A549 (cell line): ENCODE measurements around the gene MASTL. TPM values are rescaled to one million over a fixed set of nuclear protein-coding genes. Genes with fewer than 3 reads are reported as not detected.

ENCODE experiments used
- ATAC-seq, 2 experiments: fragments of 200-7000 bp in 1 of 2; fragments of >200 bp in 1 of 2; cut with Nextera tagmentation in 1 of 2; cut with Tn5 transposase in 1 of 2; 3 replicates each; pipeline versions ENCODE4 v1.8.0 to v1.9.1; 2018 to 2020; ENCODE audit warnings: mild to moderate bottlenecking in 1 of 2, moderate library complexity in 1 of 2
- CTCF ChIA-PET: fragments of 300-600 bp; sonication (Branson Sonifier 250); formaldehyde crosslinking; extraction: SDS; loops from one replicate; lab custom pipeline; 2021; ENCODE audit warnings: antibody characterized with exemption, inconsistent platforms; lab: Yijun Ruan, JAX
- POLR2A ChIA-PET: fragments of 350-600 bp; formaldehyde crosslinking; extraction: SDS; loops from one replicate; lab custom pipeline; 2021; ENCODE audit warnings: antibody characterized with exemption, inconsistent platforms; lab: Yijun Ruan, JAX
- DNase-seq, 2 experiments: peaks; one replicate each; pipeline versions ENCODE4 v3.0.0 to v3.0.0-alpha.2; 2011 to 2016; ENCODE audit warnings: low read depth in 1 of 2, low spot score in 1 of 2
- FAIRE-seq: peaks from 2 replicates; lab custom pipeline; 2011; peaks lifted over from hg19 to GRCh38; lab: Jason Lieb, UNC
- H3K27ac ChIP-seq, 2 experiments: fragments of >200 bp; sonication (Bioruptor Twin); formaldehyde crosslinking; 3 replicates each; pipeline ENCODE4 v1.5.1; 2016 to 2017
- H3K4me1 ChIP-seq: fragments of >200 bp; sonication (Bioruptor Twin); formaldehyde crosslinking; 3 replicates; pipeline ENCODE4 v1.6.1; 2016
- H3K4me2 ChIP-seq: fragments of >200 bp; sonication (Bioruptor Twin); formaldehyde crosslinking; 3 replicates; pipeline ENCODE4 v1.6.1; 2016
- H3K4me3 ChIP-seq: fragments of >200 bp; sonication (Bioruptor Twin); formaldehyde crosslinking; 3 replicates; pipeline ENCODE4 v1.5.1; 2016
- H3K9me3 ChIP-seq: fragments of >200 bp; sonication (Bioruptor Twin); formaldehyde crosslinking; 3 replicates; pipeline ENCODE4 v1.6.1; 2016
- CBX2 ChIP-seq: fragments of 200-600 bp; sonication (generic); IDR thresholded peaks from 2 replicates; pipeline ENCODE4 v1.6.1; 2016; ENCODE audit warnings: low read depth, mild to moderate bottlenecking, borderline replicate concordance
- CTCF ChIP-seq: fragments of >200 bp; sonication (Bioruptor Twin); formaldehyde crosslinking; IDR thresholded peaks from 3 replicates; pipeline ENCODE4 v1.5.1; 2016
- ELK1 ChIP-seq: fragments of 150-350 bp; IDR thresholded peaks from 2 replicates; pipeline ENCODE4 v1.6.1; 2014; ENCODE audit warnings: low read depth, mild to moderate bottlenecking, low read length
- GATA3 ChIP-seq: IDR thresholded peaks from 2 replicates; pipeline ENCODE4 v1.6.1; 2012; ENCODE audit warnings: borderline replicate concordance
- HDAC2 ChIP-seq: fragments of 200-600 bp; sonication (generic); IDR thresholded peaks from 2 replicates; pipeline ENCODE4 v1.6.1; 2016
- HOXB13 ChIP-seq: fragments of 250-450 bp; sonication (Bioruptor Pico); IDR thresholded peaks from 2 replicates; pipeline ENCODE4 v1.5.0; 2020; ENCODE audit warnings: low read depth, mild to moderate bottlenecking, moderate library complexity
- JUN ChIP-seq, 2 experiments: fragments of >200 bp; sonication (Bioruptor Twin); formaldehyde crosslinking; IDR thresholded peaks; 2 replicates in 1 of 2; 3 replicates in 1 of 2; pipeline ENCODE4 v1.6.1; 2016 to 2017
- MYC ChIP-seq: IDR thresholded peaks from 2 replicates; pipeline ENCODE4 v1.6.1; 2012; ENCODE audit warnings: mild to moderate bottlenecking, inconsistent platforms, low read length, improper control_type of control experiment, borderline replicate concordance
- POLR2A ChIP-seq: IDR thresholded peaks from 2 replicates; pipeline ENCODE4 v1.6.1; 2012; ENCODE audit warnings: mild to moderate bottlenecking, low read length
- RAD21 ChIP-seq, 2 experiments: fragments of >200 bp in 1 of 2; sonication (Bioruptor Twin) in 1 of 2; formaldehyde crosslinking in 1 of 2; IDR thresholded peaks in 1 of 2; conservative IDR thresholded peaks in 1 of 2; 2 replicates in 1 of 2; 3 replicates in 1 of 2; pipeline ENCODE4 v1.6.1; 2012 to 2018; ENCODE audit warnings: inconsistent platforms in 1 of 2
- RARB ChIP-seq: fragments of 250-450 bp; sonication (Bioruptor Pico); IDR thresholded peaks from 2 replicates; pipeline ENCODE4 v1.8.0; 2021; ENCODE audit warnings: mild to moderate bottlenecking, moderate library complexity
- REST ChIP-seq: fragments of 200-600 bp; sonication (generic); IDR thresholded peaks from 2 replicates; pipeline ENCODE4 v1.6.1; 2016; ENCODE audit warnings: antibody characterized with exemption, mild to moderate bottlenecking, moderate library complexity
- RFX5 ChIP-seq: fragments of 450-650 bp; IDR thresholded peaks from 2 replicates; pipeline ENCODE4 v1.7.1; 2014; ENCODE audit warnings: antibody characterized with exemption, mild to moderate bottlenecking, moderate library complexity
- SMC3 ChIP-seq: fragments of >200 bp; sonication (Bioruptor Twin); formaldehyde crosslinking; IDR thresholded peaks from 3 replicates; pipeline ENCODE4 v1.6.1; 2018; ENCODE audit warnings: inconsistent platforms
- USF2 ChIP-seq: fragments of 450-650 bp; IDR thresholded peaks from 2 replicates; pipeline ENCODE4 v1.6.1; 2014; ENCODE audit warnings: antibody characterized with exemption
- ZC3H11A ChIP-seq: fragments of 450-650 bp; IDR thresholded peaks from 2 replicates; pipeline ENCODE4 v1.6.1; 2014; ENCODE audit warnings: antibody characterized with exemption, mild to moderate bottlenecking
- WGBS: methylation state at CpG from one replicate; pipeline ENCODE4 v1.1.6; 2017; ENCODE audit errors: missing lambda C conversion rate; 5-methylcytosine and 5-hydroxymethylcytosine counted together
- polyA plus RNA-seq, 4 experiments: library from polyadenylated mRNA; depleted of rRNA in 3 of 4; stranded (reverse); fragments of >200 nt; fragmentation: RNase III in 1 of 4; extraction: RNeasy Plus Mini Kit Qiagen cat#74134 plus additional on column Dnase treatment in 1 of 4; gene quantifications; 2 replicates in 3 of 4; 3 replicates in 1 of 4; pipeline ENCODE4 v1.2.3, GENCODE V29; 2011 to 2017

The MASTL gene
- polyA plus RNA-seq, 2 of the 4 experiments (the other 2 are of a cell fraction) = 21.3 to 22.1 TPM

GRCh38 chr10:27197980-27198620, 42.9 kb downstream of the MASTL start (continued):
- TF ChIP-seq REST = no peak
- no peak for TF ChIP-seq ELK1
- TF ChIP-seq HOXB13 (CRISPR knock-in tag) = no peak
- TF ChIP-seq HDAC2 = no peak
- TF ChIP-seq GATA3 = no peak
- TF ChIP-seq RARB (CRISPR knock-in tag) = no peak
- TF ChIP-seq JUN (IDR thresholded peaks at IDR 0.05) = no peak

- FAIRE-seq = no peak
- Histone ChIP-seq H3K4me1 (no peaks in the 10 kb centered on the region), H3K4me2 (no peak overlapping the region), H3K9me3 (no peaks in the 10 kb centered on the region), H3K27ac (no peak overlapping the region), H3K4me3 (no peak overlapping the region)
- ATAC-seq = no peak
- no peak for DNase-seq
- ChIA-PET POLR2A (no interaction called here), CTCF (interaction anchor here (1.0 kb wide), 1 partner anchor 20 kb away, joined by 3 read pairs; no protein-coding TSS in a partner anchor)
- WGBS = 85% methylated on average over 5 of the region's 5 CpGs
- TF ChIP-seq ZC3H11A = no peak
- no peak for TF ChIP-seq RFX5
- TF ChIP-seq POLR2A = no peak
- TF ChIP-seq USF2 = no peak
Measured at GRCh38 chr10:27203806-27204205, 48.7 kb downstream of the MASTL start.

GRCh38 chr10:27207350-27207749, 52.2 kb downstream of the MASTL start:
- no peak for TF ChIP-seq RFX5
- peak; percentile 20; the same call in 1 of the 2 replicates for TF ChIP-seq ZC3H11A
- Histone ChIP-seq H3K9me3 (no peaks in the 10 kb centered on the region), H3K27ac (no peak overlapping the region), H3K4me3 (no peak overlapping the region), H3K4me2 (no peak overlapping the region), H3K4me1 (no peaks in the 10 kb centered on the region)
- POLR2A ChIA-PET = no interaction called here
- ATAC-seq (no peak), DNase-seq (no peak), FAIRE-seq (no peak)
- 93% methylated on average over 2 of the region's 2 CpGs for WGBS
- CTCF ChIA-PET = interaction anchor here (0.9 kb wide), 1 partner anchor 15 kb away, joined by 3 read pairs; no protein-coding TSS in a partner anchor

GRCh38 chr10:27223964-27224363, 68.8 kb downstream of the MASTL start:
- DNase-seq (peak in 1 of 2 experiments; percentile 73), ATAC-seq (peak; percentile 19 to 90; a peak in 3 of 6 replicates), FAIRE-seq (no peak)
- ChIA-PET CTCF (interaction anchor here (0.6 to 2.2 kb wide), 18 partner anchors 9 to 1299 kb away, joined by 3 to 14 read pairs (median 3); no protein-coding TSS in a partner anchor), POLR2A (interaction anchor here (0.7 to 1.0 kb wide), 2 partner anchors 13 to 18 kb away, joined by 3 to 5 read pairs; no protein-coding TSS in a partner anchor)
- Histone ChIP-seq H3K4me3 (no peak overlapping the region), H3K9me3 (no peaks in the 10 kb centered on the region), H3K4me1 (no peaks in the 10 kb centered on the region), H3K27ac (no peak overlapping the region), H3K4me2 (no peak overlapping the region)
- 63% methylated on average over 5 of the region's 5 CpGs for WGBS
- TF ChIP-seq RAD21 (conservative IDR thresholded peaks at IDR 0.05 in 1 of 2, IDR thresholded peaks at IDR 0.05 in 1 of 2) (peak; percentile 33 to 55; a peak in 4 of 5 replicates), CTCF (peak; percentile 72), JUN (IDR thresholded peaks at IDR 0.05) (no peak), MYC (no peak), CBX2 (no peak), SMC3 (peak; percentile 47; the same call in 2 of the 3 replicates)
